Lower lobe of right lung (tissue), 2 donors: ENCODE data around the gene LHFPL6. TPM values are rescaled to one million over a fixed set of nuclear protein-coding genes. Genes with fewer than 3 reads are reported as not detected.
A peak's percentile ranks its signal among the peaks of the same experiment; 100 is the strongest.

Experiments used
- ATAC-seq, 2 donors: fragments of 200-7000 bp; cut with Tn5 transposase; one replicate each; pipeline ENCODE4 v1.9.1; 2020 to 2022; ENCODE audit warnings: mild to moderate bottlenecking in 2 of 2, moderate library complexity in 2 of 2
- DNase-seq: peaks from one replicate; pipeline ENCODE4 v3.0.0-alpha.2; 2020
- H3K27ac ChIP-seq: fragments of 200-600 bp; one replicate; pipeline ENCODE4 v1.8.0; 2022
- H3K27me3 ChIP-seq: fragments of 200-600 bp; one replicate; pipeline ENCODE4 v1.8.0; 2022; ENCODE audit warnings: low read depth
- H3K36me3 ChIP-seq: fragments of 200-600 bp; one replicate; pipeline ENCODE4 v1.8.0; 2022; ENCODE audit warnings: mild to moderate bottlenecking
- H3K4me1 ChIP-seq: fragments of 200-600 bp; one replicate; pipeline ENCODE4 v1.8.0; 2022
- H3K4me3 ChIP-seq: fragments of 200-600 bp; one replicate; pipeline ENCODE4 v1.8.0; 2022; ENCODE audit warnings: mild to moderate bottlenecking
- H3K9me3 ChIP-seq: fragments of 200-600 bp; one replicate; pipeline ENCODE4 v1.8.0; 2022
- intact Hi-C: fragments of 100-400 bp; cut with DNase I; formaldehyde crosslinking; loops from one replicate; pipeline ENCODE4 v1.11.0; 2022
- total RNA-seq: library from RNA; stranded (reverse); fragmentation: NEBNext Ultra II Directional; extraction: Animal tissue kit (Norgen Biotek cat#: 25700); gene quantifications from one replicate; pipeline ENCODE4 v1.2.1, GENCODE V29; 2021
- TF ChIP-seq, protein P1 (sequence below): fragments of 200-600 bp; IDR thresholded peaks from one replicate; pipeline ENCODE4 v1.8.0; 2022; ENCODE audit warnings: antibody characterized with exemption, mild to moderate bottlenecking
- donor health status: DM: no; HTN: yes; CAD: no; lungs with severe emphysema.

Gene LHFPL6
- total RNA-seq, 1 donor from 2014 or later: 68.7 TPM

- H3K4me3 ChIP-seq: no peak overlapping the region
- H3K9me3 ChIP-seq: no peaks in the 10 kb centered on the region
- ATAC-seq (no peak), DNase-seq (no peak)
- H3K27ac ChIP-seq: no peak overlapping the region
- no peaks in the 10 kb centered on the region for H3K27me3 ChIP-seq
- intact Hi-C loops: no loop called here
- no peaks in the 10 kb centered on the region for H3K36me3 ChIP-seq
- H3K4me1 ChIP-seq: peaks cover 37% of the 10 kb centered on the region
- TF ChIP-seq, protein P1, sequence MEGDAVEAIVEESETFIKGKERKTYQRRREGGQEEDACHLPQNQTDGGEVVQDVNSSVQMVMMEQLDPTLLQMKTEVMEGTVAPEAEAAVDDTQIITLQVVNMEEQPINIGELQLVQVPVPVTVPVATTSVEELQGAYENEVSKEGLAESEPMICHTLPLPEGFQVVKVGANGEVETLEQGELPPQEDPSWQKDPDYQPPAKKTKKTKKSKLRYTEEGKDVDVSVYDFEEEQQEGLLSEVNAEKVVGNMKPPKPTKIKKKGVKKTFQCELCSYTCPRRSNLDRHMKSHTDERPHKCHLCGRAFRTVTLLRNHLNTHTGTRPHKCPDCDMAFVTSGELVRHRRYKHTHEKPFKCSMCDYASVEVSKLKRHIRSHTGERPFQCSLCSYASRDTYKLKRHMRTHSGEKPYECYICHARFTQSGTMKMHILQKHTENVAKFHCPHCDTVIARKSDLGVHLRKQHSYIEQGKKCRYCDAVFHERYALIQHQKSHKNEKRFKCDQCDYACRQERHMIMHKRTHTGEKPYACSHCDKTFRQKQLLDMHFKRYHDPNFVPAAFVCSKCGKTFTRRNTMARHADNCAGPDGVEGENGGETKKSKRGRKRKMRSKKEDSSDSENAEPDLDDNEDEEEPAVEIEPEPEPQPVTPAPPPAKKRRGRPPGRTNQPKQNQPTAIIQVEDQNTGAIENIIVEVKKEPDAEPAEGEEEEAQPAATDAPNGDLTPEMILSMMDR: no peak
Measured at GRCh38 chr13:39452417-39452816, 150.6 kb downstream of the LHFPL6 start.

DNA sequence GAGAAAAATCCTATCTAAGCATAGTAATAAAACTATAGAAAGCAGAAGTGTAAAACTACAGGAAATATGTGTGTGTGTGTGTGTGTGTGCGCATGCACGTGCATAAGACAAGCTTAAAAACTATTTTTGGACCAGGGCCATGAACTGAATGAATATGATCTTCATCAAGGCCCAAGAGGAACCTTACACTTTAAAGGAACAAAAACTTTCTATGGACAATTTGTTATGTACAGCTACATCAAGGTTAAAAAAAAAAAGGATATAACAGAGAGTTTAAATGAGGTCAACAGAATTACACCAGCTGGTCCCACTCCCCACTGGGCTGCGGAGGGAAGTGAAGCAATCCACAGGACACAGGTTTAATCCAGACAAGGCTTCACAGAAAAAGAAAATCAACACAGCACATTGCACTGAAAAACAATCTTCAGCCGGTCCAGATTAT is 151.1 kb downstream of the LHFPL6 start:
- intact Hi-C loops: no loop called here
- no peak for DNase-seq
- TF ChIP-seq, protein P1: no peak
- Histone ChIP-seq H3K27me3 (no peaks in the 10 kb centered on the region), H3K9me3 (no peaks in the 10 kb centered on the region), H3K4me3 (no peak overlapping the region), H3K36me3 (no peaks in the 10 kb centered on the region), H3K27ac (no peak overlapping the region), H3K4me1 (peaks cover 37% of the 10 kb centered on the region)
- peak; percentile 51 to 61 for ATAC-seq

DNA sequence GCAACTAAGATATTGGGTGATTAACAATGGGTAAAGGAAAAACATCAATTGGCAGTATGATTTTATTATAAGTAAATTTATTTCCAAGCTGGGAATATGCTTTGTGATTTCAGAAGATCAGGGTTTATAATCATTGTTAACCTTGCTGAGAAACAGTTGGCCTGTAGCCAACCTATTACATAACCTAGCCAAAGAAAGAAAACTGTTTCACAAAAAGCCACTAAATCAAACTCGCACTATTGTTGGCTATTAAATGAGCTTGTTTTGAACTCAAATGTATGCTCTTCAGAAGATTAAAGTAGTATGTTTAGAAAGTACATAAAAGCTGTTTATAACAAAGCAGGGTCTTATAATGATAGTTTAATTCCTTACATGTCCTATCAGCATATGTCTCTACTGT is 151.7 kb downstream of the LHFPL6 start:
- ATAC-seq: peak in 1 of 2 donors; percentile 55

GRCh38 chr13:39450176-39450575 is 152.8 kb downstream of the LHFPL6 start:
- TF ChIP-seq, protein P1: no peak
- no peaks in the 10 kb centered on the region for H3K9me3 ChIP-seq
- no peak overlapping the region for H3K27ac ChIP-seq
- no peaks in the 10 kb centered on the region for H3K27me3 ChIP-seq
- DNase-seq (no peak), ATAC-seq (no peak)
- no peaks in the 10 kb centered on the region for H3K36me3 ChIP-seq
- no peak overlapping the region for H3K4me3 ChIP-seq
- peaks cover 31% of the 10 kb centered on the region for H3K4me1 ChIP-seq
- intact Hi-C loops: no loop called here

More for the DNA sequence above, 151.7 kb downstream of the LHFPL6 start:
- intact Hi-C loops: no loop called here
- Histone ChIP-seq H3K4me3 (no peak overlapping the region), H3K27me3 (no peaks in the 10 kb centered on the region), H3K9me3 (no peaks in the 10 kb centered on the region), H3K27ac (no peak overlapping the region), H3K36me3 (no peaks in the 10 kb centered on the region), H3K4me1 (peaks cover 37% of the 10 kb centered on the region)
- DNase-seq: no peak
- TF ChIP-seq, protein P1: no peak

DNA sequence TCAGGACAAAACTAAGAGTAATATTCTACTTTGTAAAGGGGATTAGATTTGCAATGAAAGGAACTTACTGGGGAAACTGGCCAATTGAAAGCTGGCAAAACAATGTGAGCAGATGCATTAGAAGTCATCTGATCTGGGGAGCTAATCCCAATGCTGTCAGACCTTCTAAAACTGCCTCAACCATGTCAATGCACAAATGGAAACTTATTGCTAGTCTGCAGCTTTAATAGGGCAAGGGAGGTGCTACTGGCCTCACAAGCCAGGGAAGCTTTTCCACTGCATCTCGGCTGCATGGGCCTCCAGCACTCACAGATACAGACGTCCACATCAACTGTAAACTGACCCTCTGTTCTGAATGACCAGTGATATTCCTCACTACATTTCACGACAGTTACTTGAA is 154.2 kb downstream of the LHFPL6 start:
- TF ChIP-seq, protein P1: no peak
- Histone ChIP-seq H3K9me3 (no peaks in the 10 kb centered on the region), H3K27me3 (no peaks in the 10 kb centered on the region), H3K4me3 (no peak overlapping the region), H3K27ac (no peak overlapping the region), H3K36me3 (no peaks in the 10 kb centered on the region), H3K4me1 (peaks cover 31% of the 10 kb centered on the region)
- intact Hi-C loops: no loop called here
- ATAC-seq (no peak), DNase-seq (no peak)

- Histone ChIP-seq H3K4me1 (peaks cover 15% of the 10 kb centered on the region), H3K9me3 (no peaks in the 10 kb centered on the region), H3K27ac (no peak overlapping the region), H3K27me3 (no peaks in the 10 kb centered on the region), H3K4me3 (no peak overlapping the region), H3K36me3 (no peaks in the 10 kb centered on the region)
- DNase-seq (no peak), ATAC-seq (no peak)
- intact Hi-C loops: no loop called here
- TF ChIP-seq, protein P1: no peak
Measured at GRCh38 chr13:39446865-39447264, 156.1 kb downstream of the LHFPL6 start.
